Measurements from ENCODE around the gene AUP1. TPM values are rescaled to one million over a fixed set of nuclear protein-coding genes. Genes with fewer than 3 reads are reported as not detected.
A peak's percentile ranks its signal among the peaks of the same experiment; 100 is the strongest.

The AUP1 gene
- total RNA-seq, 5 donors from 2014 or later (not counting 1 experiment from before 2014, with no cell fraction given), result 144 to 167 (median 149) TPM

- H3K4me1 Mint-ChIP-seq, result peaks cover 37 to 47% (median 46%) of the 10 kb centered on the region in 3 donors
- ATAC-seq (replicated peaks in 1 of 4), result no peak
- CTCF ChIA-PET, result no interaction called here
- no peaks in the 10 kb centered on the region for H3K27me3 ChIP-seq (replicated peaks in 1 of 2; ENCODE audit: control insufficient read depth in 2 of 2, extremely low read depth in 1 of 2, insufficient read depth in 2 of 2, low read length in 1 of 2)
- H3K36me3 ChIP-seq (ENCODE audit: control insufficient read depth in 2 of 2, extremely low read depth in 1 of 2, insufficient read depth in 1 of 2, low read length in 1 of 2), result peaks cover 3 to 27% of the 10 kb centered on the region in 2 donors
- POLR2A ChIA-PET, result no interaction called here
- peak overlapping the region in 1 of 2 donors; percentile 48 for H3K27ac Mint-ChIP-seq
- peak overlapping the region; percentile 90 to 95 (median 95) for H3K4me3 Mint-ChIP-seq
- H3K9me3 ChIP-seq, result no peaks in the 10 kb centered on the region
- no peak overlapping the region for H3K4me3 ChIP-seq (ENCODE audit: control insufficient read depth in 1 of 2, extremely low read depth in 1 of 2, low read length in 1 of 2)
- peaks cover 15 to 37% of the 10 kb centered on the region in 2 experiments for H3K4me1 ChIP-seq (ENCODE audit: control insufficient read depth in 1 of 2, extremely low read depth in 1 of 2, insufficient read depth in 2 of 2, low read length in 2 of 2)
- no peak overlapping the region for H3K27ac ChIP-seq (ENCODE audit: low read length)
- WGBS (ENCODE audit: insufficient coverage), result no CpG with 5 or more reads among the region's 9 CpGs
- H3K9me3 Mint-ChIP-seq, result no peaks in the 10 kb centered on the region
- H3K27me3 Mint-ChIP-seq, result no peaks in the 10 kb centered on the region
- DNase-seq, result no peak
- peaks cover 39% of the 10 kb centered on the region for H3K36me3 Mint-ChIP-seq
These were observed 1.8 kb downstream of the AUP1 start for GRCh38 chr2:74527741-74528140.

- H3K27me3 ChIP-seq (replicated peaks in 1 of 2; ENCODE audit: control insufficient read depth in 2 of 2, extremely low read depth in 1 of 2, insufficient read depth in 2 of 2, low read length in 1 of 2), result peaks cover 0 to under 1% of the 10 kb centered on the region in 2 experiments
- ChIA-PET POLR2A (interaction anchor here in 1 of 2 donors (0.6 kb wide), 1 partner anchor 77 kb away, joined by 9 read pairs; no protein-coding TSS in a partner anchor), CTCF (interaction anchor here in 1 of 2 donors (1.5 kb wide), 1 partner anchor 44 kb away, joined by 3 read pairs; the partner anchor contains the start of genes CCDC142 and TTC31)
- no peak for ATAC-seq (replicated peaks in 1 of 4)
- Mint-ChIP-seq H3K9me3 (no peaks in the 10 kb centered on the region), H3K27ac (no peak overlapping the region), H3K36me3 (peaks cover 30% of the 10 kb centered on the region), H3K27me3 (peaks cover 0 to 4% of the 10 kb centered on the region in 2 donors), H3K4me3 (no peak overlapping the region), H3K4me1 (peaks cover 28 to 39% (median 38%) of the 10 kb centered on the region in 3 donors)
- H3K9me3 ChIP-seq, result no peaks in the 10 kb centered on the region
- no peak overlapping the region for H3K4me3 ChIP-seq (ENCODE audit: control insufficient read depth in 1 of 2, extremely low read depth in 1 of 2, low read length in 1 of 2)
- H3K4me1 ChIP-seq (ENCODE audit: control insufficient read depth in 1 of 2, extremely low read depth in 1 of 2, insufficient read depth in 2 of 2, low read length in 2 of 2), result peaks cover 14 to 36% of the 10 kb centered on the region in 2 experiments
- no peak for DNase-seq
- H3K27ac ChIP-seq (ENCODE audit: low read length), result no peak overlapping the region
- WGBS (ENCODE audit: insufficient coverage), result 100% methylated on average over 2 of the region's 11 CpGs
- H3K36me3 ChIP-seq (ENCODE audit: control insufficient read depth in 2 of 2, extremely low read depth in 1 of 2, insufficient read depth in 1 of 2, low read length in 1 of 2), result peaks cover 3 to 25% of the 10 kb centered on the region in 2 donors
These were observed 2.8 kb downstream of the AUP1 start for GRCh38 chr2:74526649-74527230.

- H3K27me3 ChIP-seq (replicated peaks in 1 of 2; ENCODE audit: control insufficient read depth in 2 of 2, extremely low read depth in 1 of 2, insufficient read depth in 2 of 2, low read length in 1 of 2), result peaks cover 0 to 6% of the 10 kb centered on the region in 2 experiments
- 78% methylated on average over 1 of the region's 11 CpGs for WGBS (ENCODE audit: insufficient coverage)
- DNase-seq, result peak in 7 of 35 experiments; percentile 20 to 56 (median 34)
These were observed 3.5 kb downstream of the AUP1 start, which contains the start of gene DQX1 for GRCh38 chr2:74525717-74526648. DQX1 (minus strand) TSS chr2:74526231; CDS start chr2:74525729, 502 bp downstream.

GRCh38 chr2:74524955-74525716 is 4.4 kb downstream of the AUP1 start:
- Mint-ChIP-seq H3K4me3 (no peak overlapping the region), H3K27ac (no peak overlapping the region), H3K4me1 (peaks cover 15 to 25% (median 25%) of the 10 kb centered on the region in 3 donors), H3K9me3 (no peaks in the 10 kb centered on the region), H3K27me3 (peaks cover 7 to 11% of the 10 kb centered on the region in 2 donors), H3K36me3 (peaks cover 26% of the 10 kb centered on the region)
- Histone ChIP-seq H3K27ac (ENCODE audit: low read length) (no peak overlapping the region), H3K4me3 (ENCODE audit: control insufficient read depth in 1 of 2, extremely low read depth in 1 of 2, low read length in 1 of 2) (no peak overlapping the region), H3K27me3 (replicated peaks in 1 of 2; ENCODE audit: control insufficient read depth in 2 of 2, extremely low read depth in 1 of 2, insufficient read depth in 2 of 2, low read length in 1 of 2) (peaks cover 0 to 6% of the 10 kb centered on the region in 2 experiments), H3K36me3 (ENCODE audit: control insufficient read depth in 2 of 2, extremely low read depth in 1 of 2, insufficient read depth in 1 of 2, low read length in 1 of 2) (peaks cover 3 to 25% of the 10 kb centered on the region in 2 donors), H3K4me1 (ENCODE audit: control insufficient read depth in 1 of 2, extremely low read depth in 1 of 2, insufficient read depth in 2 of 2, low read length in 2 of 2) (peaks cover 5 to 21% of the 10 kb centered on the region in 2 experiments), H3K9me3 (no peaks in the 10 kb centered on the region)
- WGBS (ENCODE audit: insufficient coverage), result 93% methylated on average over 5 of the region's 10 CpGs
- DNase-seq (no peak), ATAC-seq (replicated peaks in 1 of 4) (no peak)
- ChIA-PET CTCF (no interaction called here), POLR2A (no interaction called here)

More at GRCh38 chr2:74525717-74526648, 3.5 kb downstream of the AUP1 start, which contains the start of gene DQX1:
- Histone ChIP-seq H3K27ac (ENCODE audit: low read length) (no peak within 1 kb of the TSS), H3K36me3 (ENCODE audit: control insufficient read depth in 2 of 2, extremely low read depth in 1 of 2, insufficient read depth in 1 of 2, low read length in 1 of 2) (peaks cover 3 to 25% of the 10 kb centered on the region in 2 donors), H3K4me3 (ENCODE audit: control insufficient read depth in 1 of 2, extremely low read depth in 1 of 2, low read length in 1 of 2) (no peak within 1 kb of the TSS), H3K4me1 (ENCODE audit: control insufficient read depth in 1 of 2, extremely low read depth in 1 of 2, insufficient read depth in 2 of 2, low read length in 2 of 2) (peaks cover 8 to 28% of the 10 kb centered on the region in 2 experiments), H3K9me3 (no peaks in the 10 kb centered on the region)
- H3K4me1 Mint-ChIP-seq, result peaks cover 20 to 31% (median 31%) of the 10 kb centered on the region in 3 donors
- peaks cover 29% of the 10 kb centered on the region for H3K36me3 Mint-ChIP-seq
- ChIA-PET CTCF (interaction anchor here in 1 of 2 donors (1.5 kb wide), 1 partner anchor 43 kb away, joined by 3 read pairs; the partner anchor contains the start of genes CCDC142 and TTC31), POLR2A (interaction anchor here in 1 of 2 donors (0.6 kb wide), 1 partner anchor 76 kb away, joined by 9 read pairs; no protein-coding TSS in a partner anchor)
- no peak for ATAC-seq (replicated peaks in 1 of 4)
- H3K9me3 Mint-ChIP-seq, result no peaks in the 10 kb centered on the region
- H3K4me3 Mint-ChIP-seq, result no peak within 1 kb of the TSS
- no peak within 1 kb of the TSS for H3K27ac Mint-ChIP-seq
- H3K27me3 Mint-ChIP-seq, result peaks cover 0 to 6% of the 10 kb centered on the region in 2 donors

GRCh38 chr2:74524005-74524404 is 5.5 kb downstream of the AUP1 start:
- 100% methylated on average over 1 of the region's 9 CpGs for WGBS (ENCODE audit: insufficient coverage)

More at GRCh38 chr2:74524005-74524404, 5.5 kb downstream of the AUP1 start:
- H3K27ac Mint-ChIP-seq, result no peak overlapping the region
- H3K27me3 Mint-ChIP-seq, result peaks cover 19 to 20% of the 10 kb centered on the region in 2 donors
- POLR2A ChIA-PET, result no interaction called here
- ATAC-seq (replicated peaks in 1 of 4) (no peak), DNase-seq (no peak)
- H3K27me3 ChIP-seq (replicated peaks in 1 of 2; ENCODE audit: control insufficient read depth in 2 of 2, extremely low read depth in 1 of 2, insufficient read depth in 2 of 2, low read length in 1 of 2), result peaks cover 2 to 13% of the 10 kb centered on the region in 2 experiments
- H3K4me3 ChIP-seq (ENCODE audit: control insufficient read depth in 1 of 2, extremely low read depth in 1 of 2, low read length in 1 of 2), result no peak overlapping the region
- H3K27ac ChIP-seq (ENCODE audit: low read length), result no peak overlapping the region
- no peaks in the 10 kb centered on the region for H3K9me3 Mint-ChIP-seq
- H3K36me3 Mint-ChIP-seq, result peaks cover 25% of the 10 kb centered on the region
- peaks cover 5 to 18% of the 10 kb centered on the region in 2 experiments for H3K4me1 ChIP-seq (ENCODE audit: control insufficient read depth in 1 of 2, extremely low read depth in 1 of 2, insufficient read depth in 2 of 2, low read length in 2 of 2)
- H3K9me3 ChIP-seq, result no peaks in the 10 kb centered on the region
- CTCF ChIA-PET, result interaction anchor here in 1 of 2 donors (0.5 kb wide), 1 partner anchor 625 kb away, joined by 4 read pairs; no protein-coding TSS in a partner anchor
- H3K4me1 Mint-ChIP-seq, result peaks cover 14 to 23% (median 22%) of the 10 kb centered on the region in 3 donors
- no peak overlapping the region for H3K4me3 Mint-ChIP-seq
- peaks cover 3 to 25% of the 10 kb centered on the region in 2 donors for H3K36me3 ChIP-seq (ENCODE audit: control insufficient read depth in 2 of 2, extremely low read depth in 1 of 2, insufficient read depth in 1 of 2, low read length in 1 of 2)
